Naive B cell (primary cell): ENCODE results near the gene SORCS2. TPM values are rescaled to one million over a fixed set of nuclear protein-coding genes. Genes with fewer than 3 reads are reported as not detected.
"Not testable (repeated sequence)": the region's sequence is repeated elsewhere in the genome, so short reads cannot be mapped to it uniquely, and the experiment has no call there.

Experiments
- ATAC-seq, 2 donors: fragments of 150-1000 bp; cut with Tn5 transposase; 2 replicates each; pipeline ENCODE4 v1.10.0; 2021; ENCODE audit warnings: low read depth in 2 of 2, mild to moderate bottlenecking in 2 of 2, moderate library complexity in 2 of 2
- DNase-seq: peaks from one replicate; pipeline ENCODE4 v3.0.0; 2022
- H3K27ac Mint-ChIP-seq, 6 donors: one replicate each; pipeline ENCODE4 v1.8.0; 2020 to 2022; ENCODE audit warnings: mild to moderate bottlenecking in 6 of 6, mixed read lengths in 6 of 6, moderate library complexity in 5 of 6, inconsistent platforms in 2 of 6
- H3K27me3 Mint-ChIP-seq, 3 donors: one replicate each; pipeline ENCODE4 v1.8.0; 2021 to 2022; ENCODE audit warnings: mixed read lengths in 3 of 3, mild to moderate bottlenecking in 1 of 3
- H3K36me3 Mint-ChIP-seq, 2 donors: one replicate each; pipeline ENCODE4 v1.8.0; 2020 to 2022; ENCODE audit warnings: mixed read lengths in 2 of 2, inconsistent platforms in 1 of 2, mild to moderate bottlenecking in 1 of 2
- H3K4me1 Mint-ChIP-seq, 3 donors: one replicate each; pipeline ENCODE4 v1.8.0; 2020 to 2022; ENCODE audit warnings: mixed read lengths in 3 of 3, inconsistent platforms in 1 of 3, mild to moderate bottlenecking in 1 of 3, moderate library complexity in 1 of 3
- H3K4me3 Mint-ChIP-seq, 8 donors: one replicate each; pipeline ENCODE4 v1.8.0; 2020 to 2022; ENCODE audit warnings: mild to moderate bottlenecking in 8 of 8, mixed read lengths in 8 of 8, moderate library complexity in 8 of 8, inconsistent platforms in 2 of 8
- H3K9me3 Mint-ChIP-seq, 7 donors: one replicate each; pipeline ENCODE4 v1.8.0; 2020 to 2022; ENCODE audit warnings: mixed read lengths in 7 of 7, mild to moderate bottlenecking in 5 of 7, inconsistent platforms in 2 of 7, moderate library complexity in 1 of 7
- polyA plus RNA-seq, 6 donors: library from polyadenylated mRNA; unstranded; fragments of 300-500 nt; fragmentation: Illumina TruSeq; gene quantifications; one replicate each; pipeline ENCODE4 v1.2.3, GENCODE V29; 2021; ENCODE audit warnings: low read depth in 6 of 6

SORCS2 gene
- polyA plus RNA-seq, 6 donors from 2014 or later: not detected

GRCh38 chr4:7571001-7571400, 378.7 kb downstream of the SORCS2 start:
- DNase-seq (no peak), ATAC-seq (no peak)
- Mint-ChIP-seq H3K4me1 (peaks cover 0 to 5% (median 0%) of the 10 kb centered on the region in 3 donors), H3K36me3 (peaks cover 0 to 8% of the 10 kb centered on the region in 2 donors), H3K27ac (no peak overlapping the region), H3K9me3 (peaks cover 2 to 10% (median 6%) of the 10 kb centered on the region in 7 donors), H3K27me3 (no peaks in the 10 kb centered on the region), H3K4me3 (no peak overlapping the region)

DNA sequence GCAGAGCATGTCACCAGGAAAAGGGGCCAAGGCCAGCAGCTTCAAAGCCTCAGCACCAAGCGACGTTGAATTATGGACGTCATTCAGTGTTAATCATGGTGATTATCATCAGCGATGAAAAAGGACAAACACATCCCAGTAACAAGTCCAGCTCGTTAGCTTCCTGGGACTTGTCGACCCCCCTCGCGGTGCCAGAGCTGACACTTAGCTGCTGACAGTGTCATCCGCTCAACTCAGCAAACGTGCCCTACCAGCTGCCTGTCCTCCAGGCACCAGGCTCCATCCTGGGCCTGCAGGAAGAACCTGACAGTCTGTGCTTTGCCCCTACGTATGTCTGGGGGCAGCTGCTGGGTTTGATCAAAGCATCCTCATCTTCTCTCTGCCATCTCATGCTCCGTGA, 379.4 kb downstream of the SORCS2 start:
- H3K4me3 Mint-ChIP-seq: no peak overlapping the region
- H3K9me3 Mint-ChIP-seq: peaks cover 7 to 17% (median 12%) of the 10 kb centered on the region in 7 donors
- ATAC-seq (no peak), DNase-seq (no peak)
- H3K4me1 Mint-ChIP-seq: peaks cover 0 to 5% (median 0%) of the 10 kb centered on the region in 3 donors
- peaks cover 5 to 15% of the 10 kb centered on the region in 2 donors for H3K36me3 Mint-ChIP-seq
- H3K27ac Mint-ChIP-seq: no peak overlapping the region
- no peaks in the 10 kb centered on the region for H3K27me3 Mint-ChIP-seq

GRCh38 chr4:7572894-7573293, 380.6 kb downstream of the SORCS2 start:
- DNase-seq: no peak
- H3K27ac Mint-ChIP-seq: no peak overlapping the region
- H3K27me3 Mint-ChIP-seq: no peaks in the 10 kb centered on the region
- H3K36me3 Mint-ChIP-seq: peaks cover 8 to 23% of the 10 kb centered on the region in 2 donors
- H3K9me3 Mint-ChIP-seq: peaks cover 18 to 25% (median 21%) of the 10 kb centered on the region in 7 donors
- no peak for ATAC-seq
- H3K4me1 Mint-ChIP-seq: peaks cover 0 to 5% (median 0%) of the 10 kb centered on the region in 3 donors
- no peak overlapping the region for H3K4me3 Mint-ChIP-seq

DNA sequence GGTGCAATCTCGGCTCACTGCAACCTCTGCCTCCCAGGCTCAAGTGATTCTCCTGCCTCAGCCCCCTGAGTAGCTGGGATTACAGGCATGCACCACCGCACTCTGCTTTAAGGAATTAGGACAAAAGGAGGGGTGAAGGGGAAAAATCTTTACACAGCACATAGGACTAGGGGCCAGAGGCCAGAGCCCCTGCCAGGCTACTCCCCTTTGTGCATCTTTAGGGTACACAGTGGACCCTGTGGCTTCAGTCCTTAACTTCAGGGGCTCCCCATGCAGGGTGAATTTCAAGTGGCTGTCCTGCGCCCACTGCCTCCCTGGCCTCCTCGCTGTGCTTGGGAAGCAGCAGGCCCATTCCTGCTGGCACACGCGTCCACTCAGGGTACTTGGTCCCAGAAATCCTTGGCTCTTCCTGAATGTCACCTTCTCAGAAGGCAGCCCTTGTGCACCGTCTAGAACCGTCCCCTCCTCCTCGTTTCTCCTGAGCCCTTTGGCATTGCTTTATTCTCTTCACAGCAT, 381.3 kb downstream of the SORCS2 start:
- ATAC-seq (no peak), DNase-seq (no peak)
- Mint-ChIP-seq H3K4me3 (no peak overlapping the region), H3K27me3 (no peaks in the 10 kb centered on the region), H3K36me3 (peaks cover 8 to 25% of the 10 kb centered on the region in 2 donors), H3K9me3 (peaks cover 18 to 33% (median 28%) of the 10 kb centered on the region in 7 donors), H3K4me1 (peaks cover 0 to 5% (median 0%) of the 10 kb centered on the region in 3 donors), H3K27ac (no peak overlapping the region)

GRCh38 chr4:7574287-7575014, 382.1 kb downstream of the SORCS2 start:
- Mint-ChIP-seq H3K36me3 (peaks cover 8 to 33% of the 10 kb centered on the region in 2 donors), H3K4me3 (no peak overlapping the region), H3K4me1 (peaks cover 0 to 5% (median 0%) of the 10 kb centered on the region in 3 donors), H3K27me3 (no peaks in the 10 kb centered on the region), H3K9me3 (peaks cover 22 to 41% (median 28%) of the 10 kb centered on the region in 7 donors), H3K27ac (no peak overlapping the region)
- ATAC-seq (no peak), DNase-seq (no peak)

- H3K9me3 Mint-ChIP-seq: peaks cover 26 to 46% (median 28%) of the 10 kb centered on the region in 7 donors
- no peak overlapping the region for H3K4me3 Mint-ChIP-seq
- no peak for DNase-seq
- no peak for ATAC-seq
- H3K4me1 Mint-ChIP-seq: peaks cover 0 to 5% (median 0%) of the 10 kb centered on the region in 3 donors
- H3K27me3 Mint-ChIP-seq: no peaks in the 10 kb centered on the region
- peaks cover 8 to 36% of the 10 kb centered on the region in 2 donors for H3K36me3 Mint-ChIP-seq
- no peak overlapping the region for H3K27ac Mint-ChIP-seq
Measured at GRCh38 chr4:7575426-7575825, 383.1 kb downstream of the SORCS2 start.

DNA sequence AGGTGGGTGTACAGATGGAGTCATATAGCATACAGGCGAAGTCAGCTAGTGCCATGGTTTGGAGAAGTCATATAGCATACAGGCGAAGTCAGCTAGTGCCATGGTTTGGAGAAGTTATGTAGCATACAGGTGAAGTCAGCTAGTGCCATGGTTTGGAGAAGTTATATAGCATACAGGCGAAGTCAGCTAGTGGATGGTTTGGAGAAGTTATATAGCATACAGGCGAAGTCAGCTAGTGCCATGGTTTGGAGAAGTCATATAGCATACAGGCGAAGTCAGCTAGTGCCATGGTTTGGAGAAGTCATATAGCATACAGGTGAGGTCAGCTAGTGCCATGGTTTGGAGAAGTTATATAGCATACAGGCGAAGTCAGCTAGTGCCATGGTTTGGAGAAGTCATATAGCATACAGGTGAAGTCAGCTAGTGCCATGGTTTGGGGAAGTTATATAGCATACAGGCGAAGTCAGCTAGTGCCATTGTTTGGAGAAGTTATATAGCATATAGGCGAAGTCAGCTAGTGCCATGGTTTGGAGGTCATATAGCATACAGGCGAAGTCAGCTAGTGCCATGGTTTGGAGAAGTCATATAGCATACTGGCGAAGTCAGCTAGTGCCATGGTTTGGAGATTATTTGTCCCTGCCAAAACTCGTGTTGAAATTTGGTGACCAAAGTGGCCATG, 385.2 kb downstream of the SORCS2 start:
- H3K27me3 Mint-ChIP-seq, ATAC-seq, H3K4me3 Mint-ChIP-seq, DNase-seq, H3K4me1 Mint-ChIP-seq, H3K27ac Mint-ChIP-seq: not testable (repeated sequence)
- Mint-ChIP-seq H3K9me3 (peaks cover 26 to 55% (median 30%) of the 10 kb centered on the region in 7 donors), H3K36me3 (peaks cover 8 to 36% of the 10 kb centered on the region in 2 donors)

DNA sequence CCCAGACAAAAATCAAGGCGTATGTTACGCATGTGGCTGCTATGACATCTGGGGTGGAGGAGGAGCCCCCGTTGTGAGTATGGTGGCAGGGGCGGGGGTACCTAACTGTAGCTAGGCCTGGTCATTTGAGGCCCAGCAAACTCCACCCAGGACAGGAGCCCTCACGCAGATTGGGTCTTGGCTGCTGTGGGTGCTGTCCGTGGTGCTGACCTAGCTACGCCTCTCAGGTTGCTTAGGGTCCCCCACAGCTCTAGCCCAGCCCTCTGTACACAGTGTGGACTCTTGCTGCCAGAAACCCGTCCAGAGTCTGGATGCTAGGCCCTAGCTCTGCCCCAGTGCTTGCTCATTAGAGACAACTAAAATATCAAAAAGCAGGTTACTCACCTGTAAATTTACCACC, 389.1 kb downstream of the SORCS2 start:
- H3K4me1 Mint-ChIP-seq: no peaks in the 10 kb centered on the region

DNA sequence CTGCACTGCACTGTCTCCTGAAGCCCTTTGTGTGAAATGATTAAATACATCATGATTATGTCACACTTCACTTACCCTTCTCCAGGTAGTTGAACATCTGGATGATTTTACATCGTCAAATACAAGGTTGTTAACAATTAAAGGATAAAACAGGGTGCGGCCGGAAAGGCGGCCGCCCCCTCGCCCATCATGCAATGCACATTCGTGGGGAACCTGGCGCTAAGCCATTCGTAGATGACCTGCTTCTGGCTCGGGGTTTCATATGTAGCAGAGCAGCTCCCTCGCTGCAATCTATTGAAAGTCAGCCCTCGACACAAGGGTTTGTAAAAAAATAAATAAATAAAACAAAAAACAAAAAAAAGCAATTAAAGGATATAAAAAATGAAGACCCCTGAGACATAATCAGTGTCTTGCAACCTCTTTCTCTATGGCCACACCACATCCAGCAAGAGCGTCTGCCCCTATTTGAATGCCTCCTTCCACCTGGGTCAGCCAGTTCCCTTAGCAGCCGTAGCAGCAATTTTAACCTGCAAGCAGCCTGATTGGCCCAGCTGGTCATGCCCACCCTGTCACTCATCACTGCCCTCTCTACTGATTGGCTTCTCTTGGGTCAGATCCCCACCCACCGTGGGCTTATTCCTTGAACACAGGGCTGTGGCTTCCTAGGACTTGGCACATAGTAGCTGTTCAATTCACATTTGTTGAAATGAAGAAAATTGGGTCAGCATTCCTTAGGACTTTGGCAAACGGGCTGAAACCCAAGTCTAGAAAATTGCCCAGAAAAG, 390.2 kb downstream of the SORCS2 start:
- ATAC-seq (no peak), DNase-seq (no peak)
- H3K27ac Mint-ChIP-seq: no peak overlapping the region
- peaks cover 15 to 58% (median 26%) of the 10 kb centered on the region in 7 donors for H3K9me3 Mint-ChIP-seq
- no peaks in the 10 kb centered on the region for H3K27me3 Mint-ChIP-seq
- H3K4me1 Mint-ChIP-seq: no peaks in the 10 kb centered on the region
- H3K4me3 Mint-ChIP-seq: no peak overlapping the region
- peaks cover 0 to 14% of the 10 kb centered on the region in 2 donors for H3K36me3 Mint-ChIP-seq

More for the DNA sequence above, 389.1 kb downstream of the SORCS2 start:
- peaks cover 5 to 24% of the 10 kb centered on the region in 2 donors for H3K36me3 Mint-ChIP-seq
- no peak overlapping the region for H3K4me3 Mint-ChIP-seq
- ATAC-seq: no peak
- no peaks in the 10 kb centered on the region for H3K27me3 Mint-ChIP-seq
- DNase-seq: no peak
- peaks cover 21 to 61% (median 29%) of the 10 kb centered on the region in 7 donors for H3K9me3 Mint-ChIP-seq
- H3K27ac Mint-ChIP-seq: no peak overlapping the region

- H3K27ac Mint-ChIP-seq: no peak overlapping the region
- no peak overlapping the region for H3K4me3 Mint-ChIP-seq
- no peak for ATAC-seq
- no peak for DNase-seq
- peaks cover 0 to 7% of the 10 kb centered on the region in 2 donors for H3K36me3 Mint-ChIP-seq
- peaks cover 4 to 42% (median 15%) of the 10 kb centered on the region in 7 donors for H3K9me3 Mint-ChIP-seq
- H3K4me1 Mint-ChIP-seq: no peaks in the 10 kb centered on the region
- H3K27me3 Mint-ChIP-seq: peaks cover 0 to 6% (median 0%) of the 10 kb centered on the region in 3 donors
Measured at GRCh38 chr4:7584098-7584497, 391.8 kb downstream of the SORCS2 start.

DNA sequence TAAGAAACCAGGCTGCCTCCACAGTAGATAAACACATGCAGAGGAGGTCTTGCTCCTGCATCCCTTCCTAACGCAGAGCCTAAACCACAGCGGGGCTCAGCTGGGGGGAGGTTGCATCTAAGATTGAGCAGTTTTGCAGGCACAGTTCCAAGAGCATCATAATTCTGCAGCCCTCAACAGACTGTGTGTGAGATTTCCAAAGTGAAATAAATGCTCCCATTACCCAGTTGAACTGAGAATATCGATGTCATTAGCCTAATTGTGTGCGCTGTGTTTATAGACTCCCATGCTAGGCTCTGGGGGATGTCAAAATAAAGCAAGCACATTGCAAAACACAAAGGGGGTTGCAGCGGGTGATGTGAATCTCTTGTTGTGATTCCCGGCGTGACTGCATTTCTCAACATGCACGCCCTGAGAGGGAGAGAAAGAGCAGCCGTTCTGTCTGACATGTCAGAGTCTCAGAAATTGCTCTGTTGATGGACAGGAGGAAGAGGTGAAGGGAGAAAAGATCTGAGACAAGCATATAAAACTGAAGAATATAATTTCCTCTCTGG, 392.3 kb downstream of the SORCS2 start:
- Mint-ChIP-seq H3K27ac (no peak overlapping the region), H3K4me1 (no peaks in the 10 kb centered on the region), H3K27me3 (peaks cover 0 to 6% (median 0%) of the 10 kb centered on the region in 3 donors), H3K36me3 (peaks cover 0 to under 1% of the 10 kb centered on the region in 2 donors), H3K9me3 (peaks cover 4 to 36% (median 11%) of the 10 kb centered on the region in 7 donors), H3K4me3 (no peak overlapping the region)
- ATAC-seq: no peak
- no peak for DNase-seq

GRCh38 chr4:7585768-7586167, 393.4 kb downstream of the SORCS2 start:
- Mint-ChIP-seq H3K4me3 (no peak overlapping the region), H3K27ac (no peak overlapping the region), H3K9me3 (peaks cover 2 to 30% (median 8%) of the 10 kb centered on the region in 7 donors), H3K27me3 (peaks cover 0 to 6% (median 0%) of the 10 kb centered on the region in 3 donors), H3K36me3 (no peaks in the 10 kb centered on the region), H3K4me1 (no peaks in the 10 kb centered on the region)
- ATAC-seq (no peak), DNase-seq (no peak)
